ENCODE results near the gene MYH11.

- TF ChIP-seq CTCF (IDR thresholded peaks at IDR 0.05) (no peak), POLR2A (IDR thresholded peaks at IDR 0.05) (no peak), POLR2AphosphoS5 (IDR thresholded peaks at IDR 0.05) (no peak)
These were observed 41.8 kb upstream of the MYH11 start for GRCh38 chr16:15898654-15899053.

Data from prostate gland (tissue), 2 donors.